Bone marrow (tissue), 2 donors: ENCODE measurements around the gene SRPX.

Experiments used
- DNase-seq, 2 donors: peaks; one replicate each; lab custom pipeline; 2025; lab: John Stamatoyannopoulos, UW

The SRPX gene

GRCh38 chrX:38211891-38212635 lies 8.6 kb downstream of the SRPX start:
- DNase-seq = no peak

GRCh38 chrX:38206542-38206941 lies 14.1 kb downstream of the SRPX start:
- DNase-seq = no peak

- no peak for DNase-seq
Measured at GRCh38 chrX:38206036-38206435, 14.6 kb downstream of the SRPX start.

GRCh38 chrX:38205039-38205438 lies 15.6 kb downstream of the SRPX start:
- DNase-seq = no peak

- no peak for DNase-seq
Measured at GRCh38 chrX:38192007-38192810, 28.5 kb downstream of the SRPX start.

GRCh38 chrX:38189431-38190250 lies 31.0 kb downstream of the SRPX start:
- no peak for DNase-seq

GRCh38 chrX:38183596-38183995 lies 37.1 kb downstream of the SRPX start:
- DNase-seq = no peak

- DNase-seq = no peak
Measured at GRCh38 chrX:38181357-38181756, 39.3 kb downstream of the SRPX start.

GRCh38 chrX:38178396-38178795 lies 42.3 kb downstream of the SRPX start:
- DNase-seq = no peak

- DNase-seq = no peak
Measured at GRCh38 chrX:38175139-38175538, 45.5 kb downstream of the SRPX start.

- no peak for DNase-seq
Measured at GRCh38 chrX:38172596-38172995, 48.1 kb downstream of the SRPX start.

GRCh38 chrX:38170556-38170955 lies 50.1 kb downstream of the SRPX start:
- no peak for DNase-seq

- no peak for DNase-seq
Measured at GRCh38 chrX:38166478-38167083, 54.1 kb downstream of the SRPX start.

- no peak for DNase-seq
Measured at GRCh38 chrX:38165023-38165422, 55.6 kb downstream of the SRPX start.

GRCh38 chrX:38163193-38163592 lies 57.5 kb downstream of the SRPX start:
- DNase-seq = no peak

GRCh38 chrX:38156838-38157237 lies 63.8 kb downstream of the SRPX start:
- DNase-seq = no peak

- no peak for DNase-seq
Measured at GRCh38 chrX:38154818-38155217, 65.9 kb downstream of the SRPX start.

GRCh38 chrX:38154340-38154739 lies 66.3 kb downstream of the SRPX start:
- no peak for DNase-seq

GRCh38 chrX:38151441-38151840 lies 69.2 kb downstream of the SRPX start:
- DNase-seq = no peak

- DNase-seq = no peak
Measured at GRCh38 chrX:38150993-38151392, 69.7 kb downstream of the SRPX start.

- no peak for DNase-seq
Measured at GRCh38 chrX:38149016-38149415, 71.7 kb downstream of the SRPX start.

- no peak for DNase-seq
Measured at GRCh38 chrX:38142610-38143009, 78.1 kb downstream of the SRPX start.
